Mesendoderm (in vitro differentiated cells): Measurements from ENCODE around the gene SLC35E1.

Experiments
- DNase-seq: peaks from one replicate; pipeline ENCODE4 v3.0.0; 2013
- H2AK5ac ChIP-seq: 2 replicates; pipeline ENCODE4 v1.6.1; 2013; ENCODE audit warnings: low read length, inconsistent platforms
- H2BK120ac ChIP-seq: 2 replicates; pipeline ENCODE4 v1.6.1; 2013; ENCODE audit warnings: low read depth, mild to moderate bottlenecking, low read length, moderate library complexity, mixed read lengths
- H2BK15ac ChIP-seq: replicated peaks from 2 replicates; pipeline ENCODE4 v1.6.1; 2013; ENCODE audit warnings: low read depth, mild to moderate bottlenecking, moderate library complexity
- H2BK5ac ChIP-seq: 2 replicates; pipeline ENCODE4 v1.6.1; 2013; ENCODE audit warnings: low read length, inconsistent platforms
- H3K18ac ChIP-seq: 2 replicates; pipeline ENCODE4 v1.6.1; 2013; ENCODE audit warnings: mild to moderate bottlenecking, low read length, mixed read lengths
- H3K23ac ChIP-seq: one replicate; pipeline ENCODE4 v1.6.1; 2013; ENCODE audit warnings: low read length
- H3K27ac ChIP-seq: 2 replicates; pipeline ENCODE4 v1.5.1; 2013; ENCODE audit warnings: low read depth, mild to moderate bottlenecking, inconsistent platforms, low read length, moderate library complexity
- H3K27me3 ChIP-seq: 2 replicates; pipeline ENCODE4 v1.6.1; 2013; ENCODE audit warnings: low read length, control low read depth, mild to moderate bottlenecking, inconsistent platforms; ENCODE audit not compliant: insufficient read depth, poor library complexity
- H3K36me3 ChIP-seq: 2 replicates; pipeline ENCODE4 v1.6.1; 2013; ENCODE audit warnings: low read length, inconsistent platforms; ENCODE audit not compliant: control insufficient read depth, insufficient read depth
- H3K4ac ChIP-seq: one replicate; pipeline ENCODE4 v1.6.1; 2013; ENCODE audit warnings: low read depth, mild to moderate bottlenecking, low read length, moderate library complexity
- H3K4me1 ChIP-seq: 2 replicates; pipeline ENCODE4 v1.6.1; 2013; ENCODE audit warnings: low read depth, low read length, inconsistent platforms; ENCODE audit not compliant: control insufficient read depth
- H3K4me2 ChIP-seq: 2 replicates; pipeline ENCODE4 v1.6.1; 2013; ENCODE audit warnings: low read length
- H3K4me3 ChIP-seq: 2 replicates; pipeline ENCODE4 v1.5.1; 2013; ENCODE audit warnings: mild to moderate bottlenecking, low read length
- H3K56ac ChIP-seq: one replicate; pipeline ENCODE4 v1.6.1; 2013; ENCODE audit warnings: low read length
- H3K79me1 ChIP-seq: 2 replicates; pipeline ENCODE4 v1.6.1; 2013; ENCODE audit warnings: low read length, inconsistent platforms
- H3K79me2 ChIP-seq: 2 replicates; pipeline ENCODE4 v1.6.1; 2013; ENCODE audit warnings: mild to moderate bottlenecking, low read length; ENCODE audit not compliant: control insufficient read depth, insufficient read depth
- H3K9ac ChIP-seq: 2 replicates; pipeline ENCODE4 v1.6.1; 2013; ENCODE audit warnings: low read length, inconsistent platforms
- H4K5ac ChIP-seq: one replicate; pipeline ENCODE4 v1.6.1; 2013; ENCODE audit warnings: low read length
- H4K8ac ChIP-seq: one replicate; pipeline ENCODE4 v1.6.1; 2013; ENCODE audit warnings: low read depth, mild to moderate bottlenecking, control low read depth, low read length, moderate library complexity
- WGBS: extraction: QIAGEN DNeasy Blood & Tissue Kit; methylation state at CpG from one replicate; pipeline ENCODE4 v1.1.7; 2013; ENCODE audit warnings: low lambda C conversion rate, missing lambda C conversion rate; ENCODE audit not compliant: insufficient coverage; ENCODE audit errors: extremely low coverage; 5-methylcytosine and 5-hydroxymethylcytosine counted together

The SLC35E1 gene

GRCh38 chr19:16618248-16618647, 46.0 kb upstream of the SLC35E1 start:
- peaks cover 6% of the 10 kb centered on the region for H3K4me1 ChIP-seq
- no CpG with 5 or more reads among the region's 7 CpGs for WGBS
- H3K9ac ChIP-seq = no peak overlapping the region
- no peak overlapping the region for H4K8ac ChIP-seq
- no peak overlapping the region for H2BK15ac ChIP-seq
- no peak overlapping the region for H3K56ac ChIP-seq
- H2AK5ac ChIP-seq = no peak overlapping the region
- H3K36me3 ChIP-seq = no peaks in the 10 kb centered on the region
- no peak overlapping the region for H3K4me2 ChIP-seq
- peaks cover 95% of the 10 kb centered on the region for H3K79me2 ChIP-seq
- no peak overlapping the region for H3K23ac ChIP-seq
- H2BK5ac ChIP-seq = no peak overlapping the region
- no peak overlapping the region for H3K4ac ChIP-seq
- H3K4me3 ChIP-seq = no peak overlapping the region
- DNase-seq = no peak
- H3K18ac ChIP-seq = no peak overlapping the region
- H4K5ac ChIP-seq = no peak overlapping the region
- H3K27me3 ChIP-seq = no peaks in the 10 kb centered on the region
- peaks cover 74% of the 10 kb centered on the region for H3K79me1 ChIP-seq
- H2BK120ac ChIP-seq = no peak overlapping the region
- no peak overlapping the region for H3K27ac ChIP-seq

GRCh38 chr19:16615808-16616207, 43.6 kb upstream of the SLC35E1 start:
- Histone ChIP-seq H3K36me3 (no peaks in the 10 kb centered on the region), H3K79me1 (peaks cover 72% of the 10 kb centered on the region), H3K9ac (no peak overlapping the region), H3K18ac (no peak overlapping the region), H3K4me3 (no peak overlapping the region), H3K27me3 (no peaks in the 10 kb centered on the region), H2BK5ac (no peak overlapping the region), H3K4me2 (no peak overlapping the region), H2BK120ac (no peak overlapping the region), H3K4ac (no peak overlapping the region), H3K4me1 (peaks cover 6% of the 10 kb centered on the region), H3K56ac (no peak overlapping the region), H4K8ac (no peak overlapping the region), H2AK5ac (no peak overlapping the region), H3K23ac (no peak overlapping the region), H3K79me2 (peaks cover 91% of the 10 kb centered on the region), H3K27ac (no peak overlapping the region), H4K5ac (no peak overlapping the region), H2BK15ac (no peak overlapping the region)
- DNase-seq = peak; percentile 47
- WGBS = no CpG with 5 or more reads among the region's 1 CpG

GRCh38 chr19:16614941-16615340, 42.7 kb upstream of the SLC35E1 start:
- Histone ChIP-seq H2AK5ac (no peak overlapping the region), H3K36me3 (no peaks in the 10 kb centered on the region), H3K4me3 (no peak overlapping the region), H3K4ac (no peak overlapping the region), H3K4me2 (no peak overlapping the region), H3K18ac (no peak overlapping the region), H3K27ac (no peak overlapping the region), H3K9ac (peak overlapping the region; percentile 19), H2BK15ac (no peak overlapping the region), H2BK5ac (no peak overlapping the region), H4K5ac (no peak overlapping the region), H3K79me2 (peaks cover 87% of the 10 kb centered on the region), H3K56ac (no peak overlapping the region), H3K27me3 (no peaks in the 10 kb centered on the region), H2BK120ac (no peak overlapping the region), H3K23ac (no peak overlapping the region), H3K79me1 (peaks cover 70% of the 10 kb centered on the region), H4K8ac (no peak overlapping the region), H3K4me1 (peaks cover 6% of the 10 kb centered on the region)
- WGBS = no CpG with 5 or more reads among the region's 2 CpGs
- DNase-seq = peak; percentile 63

GRCh38 chr19:16613841-16614240, 41.6 kb upstream of the SLC35E1 start:
- H3K4me2 ChIP-seq = no peak overlapping the region
- no peak overlapping the region for H3K27ac ChIP-seq
- H3K18ac ChIP-seq = no peak overlapping the region
- no peak overlapping the region for H4K5ac ChIP-seq
- no peak overlapping the region for H4K8ac ChIP-seq
- H3K9ac ChIP-seq = no peak overlapping the region
- no peak overlapping the region for H2BK120ac ChIP-seq
- H3K79me1 ChIP-seq = peaks cover 63% of the 10 kb centered on the region
- H3K36me3 ChIP-seq = no peaks in the 10 kb centered on the region
- peaks cover 6% of the 10 kb centered on the region for H3K4me1 ChIP-seq
- H3K56ac ChIP-seq = no peak overlapping the region
- no peak overlapping the region for H3K4me3 ChIP-seq
- no CpG with 5 or more reads among the region's 2 CpGs for WGBS
- H3K27me3 ChIP-seq = no peaks in the 10 kb centered on the region
- H3K4ac ChIP-seq = no peak overlapping the region
- DNase-seq = no peak
- no peak overlapping the region for H2BK5ac ChIP-seq
- H3K79me2 ChIP-seq = peaks cover 77% of the 10 kb centered on the region
- H2AK5ac ChIP-seq = no peak overlapping the region
- no peak overlapping the region for H3K23ac ChIP-seq
- no peak overlapping the region for H2BK15ac ChIP-seq

GRCh38 chr19:16612636-16613035, 40.4 kb upstream of the SLC35E1 start:
- Histone ChIP-seq H3K56ac (no peak overlapping the region), H3K4me2 (no peak overlapping the region), H3K9ac (no peak overlapping the region), H3K79me2 (peaks cover 69% of the 10 kb centered on the region), H3K4ac (no peak overlapping the region), H4K8ac (no peak overlapping the region), H3K36me3 (no peaks in the 10 kb centered on the region), H2BK120ac (no peak overlapping the region), H3K27ac (no peak overlapping the region), H3K4me1 (peaks cover 2% of the 10 kb centered on the region), H3K79me1 (peaks cover 53% of the 10 kb centered on the region), H3K18ac (no peak overlapping the region), H3K4me3 (no peak overlapping the region), H2AK5ac (no peak overlapping the region), H2BK5ac (no peak overlapping the region), H3K27me3 (no peaks in the 10 kb centered on the region), H4K5ac (no peak overlapping the region), H3K23ac (no peak overlapping the region), H2BK15ac (no peak overlapping the region)
- no CpG with 5 or more reads among the region's 3 CpGs for WGBS
- no peak for DNase-seq

GRCh38 chr19:16611121-16611520, 38.9 kb upstream of the SLC35E1 start:
- H2BK15ac ChIP-seq = no peak overlapping the region
- H2BK120ac ChIP-seq = no peak overlapping the region
- no peak overlapping the region for H3K27ac ChIP-seq
- H4K5ac ChIP-seq = no peak overlapping the region
- H3K9ac ChIP-seq = no peak overlapping the region
- H4K8ac ChIP-seq = no peak overlapping the region
- no peak overlapping the region for H3K23ac ChIP-seq
- peaks cover 2% of the 10 kb centered on the region for H3K4me1 ChIP-seq
- H3K79me1 ChIP-seq = peaks cover 47% of the 10 kb centered on the region
- no peak for DNase-seq
- no CpG with 5 or more reads among the region's 6 CpGs for WGBS
- H3K4me3 ChIP-seq = no peak overlapping the region
- H3K79me2 ChIP-seq = peaks cover 62% of the 10 kb centered on the region
- H2AK5ac ChIP-seq = no peak overlapping the region
- no peaks in the 10 kb centered on the region for H3K27me3 ChIP-seq
- no peaks in the 10 kb centered on the region for H3K36me3 ChIP-seq
- no peak overlapping the region for H3K4me2 ChIP-seq
- H3K56ac ChIP-seq = no peak overlapping the region
- H3K4ac ChIP-seq = no peak overlapping the region
- no peak overlapping the region for H2BK5ac ChIP-seq
- no peak overlapping the region for H3K18ac ChIP-seq
